ENCODE results near the gene TENT4A. TPM values are rescaled to one million over a fixed set of nuclear protein-coding genes. Genes with fewer than 3 reads are reported as not detected.
A peak's percentile ranks its signal among the peaks of the same experiment; 100 is the strongest.

The TENT4A gene
- total and polyA plus RNA-seq, 2 of the 13 experiments (the other 11 are each of a cell fraction or from before 2014, with no cell fraction given), result 6.3 to 13.3 TPM

GRCh38 chr5:6686915-6687409, 26.3 kb upstream of the TENT4A start (continued):
- TF ChIP-seq FOXA1 (IDR thresholded peaks at IDR 0.05), result no peak
- TF ChIP-seq FOXA1 (CRISPR knock-in tag; IDR thresholded peaks at IDR 0.05), result no peak
- TF ChIP-seq, protein P1, sequence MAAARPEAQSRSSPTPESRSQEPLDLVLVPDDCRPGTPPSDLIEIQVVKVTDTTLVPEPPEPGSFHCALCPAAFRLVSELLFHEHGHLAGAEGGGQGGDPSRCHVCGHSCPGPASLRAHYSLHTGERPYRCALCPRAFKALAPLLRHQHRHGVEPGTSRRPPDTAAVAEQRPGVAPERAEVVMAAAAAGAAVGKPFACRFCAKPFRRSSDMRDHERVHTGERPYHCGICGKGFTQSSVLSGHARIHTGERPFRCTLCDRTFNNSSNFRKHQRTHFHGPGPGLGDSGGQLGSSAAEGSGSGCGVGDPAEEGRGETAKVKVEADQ (CRISPR knock-in tag; IDR thresholded peaks at IDR 0.05; ENCODE audit: borderline replicate concordance), result no peak
- no peak for TF ChIP-seq ZBTB7A (CRISPR knock-in tag; IDR thresholded peaks at IDR 0.05)
- no peak for TF ChIP-seq ARNT2 (CRISPR knock-in tag; IDR thresholded peaks at IDR 0.05; ENCODE audit: low read depth)
- 0 out of 2 replicates have a peak, but pooled peaks have one; percentile 44 for TF ChIP-seq KLF9 (CRISPR knock-in tag; IDR thresholded peaks at IDR 0.05; ENCODE audit: low read depth)
- TF ChIP-seq RFX1 (IDR thresholded peaks at IDR 0.05), result no peak
- no peak for TF ChIP-seq ZBTB42 (CRISPR knock-in tag; IDR thresholded peaks at IDR 0.05)
- no peak for TF ChIP-seq ZNF20 (CRISPR knock-in tag; IDR thresholded peaks at IDR 0.05)
- TF ChIP-seq, protein P2, sequence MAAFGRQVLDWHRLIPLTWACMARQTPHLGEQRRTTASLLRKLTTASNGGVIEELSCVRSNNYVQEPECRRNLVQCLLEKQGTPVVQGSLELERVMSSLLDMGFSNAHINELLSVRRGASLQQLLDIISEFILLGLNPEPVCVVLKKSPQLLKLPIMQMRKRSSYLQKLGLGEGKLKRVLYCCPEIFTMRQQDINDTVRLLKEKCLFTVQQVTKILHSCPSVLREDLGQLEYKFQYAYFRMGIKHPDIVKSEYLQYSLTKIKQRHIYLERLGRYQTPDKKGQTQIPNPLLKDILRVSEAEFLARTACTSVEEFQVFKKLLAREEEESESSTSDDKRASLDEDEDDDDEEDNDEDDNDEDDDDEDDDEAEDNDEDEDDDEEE (CRISPR knock-in tag; IDR thresholded peaks at IDR 0.05), result no peak
- TF ChIP-seq MEIS2 (CRISPR knock-in tag; IDR thresholded peaks at IDR 0.05), result no peak
- no peak for TF ChIP-seq PHF21A (CRISPR knock-in tag; IDR thresholded peaks at IDR 0.05)
- TF ChIP-seq KDM1A (CRISPR knock-in tag; IDR thresholded peaks at IDR 0.05), result no peak
- TF ChIP-seq YY1 (IDR thresholded peaks at IDR 0.05; ENCODE audit: insufficient read depth, insufficient replicate concordance, low read depth, low read length), result no peak
- TF ChIP-seq TIGD3 (CRISPR knock-in tag; IDR thresholded peaks at IDR 0.05; ENCODE audit: borderline replicate concordance), result no peak
- TF ChIP-seq ZFP82 (CRISPR knock-in tag; IDR thresholded peaks at IDR 0.05; ENCODE audit: borderline replicate concordance), result no peak
- no peak for TF ChIP-seq CHCHD3 (CRISPR knock-in tag; IDR thresholded peaks at IDR 0.05)
- TF ChIP-seq CBX1 (IDR thresholded peaks at IDR 0.05; ENCODE audit: low read depth), result no peak
- TF ChIP-seq SCMH1 (CRISPR knock-in tag; IDR thresholded peaks at IDR 0.05; ENCODE audit: borderline replicate concordance), result no peak
- peak; percentile 92; the same call in 1 of the 2 replicates for TF ChIP-seq ZBTB49 (CRISPR knock-in tag; IDR thresholded peaks at IDR 0.05; ENCODE audit: borderline replicate concordance)
- no peak for TF ChIP-seq NCOA5 (CRISPR knock-in tag; IDR thresholded peaks at IDR 0.05)
- TF ChIP-seq ZNF101 (CRISPR knock-in tag; IDR thresholded peaks at IDR 0.05; ENCODE audit: borderline replicate concordance, low read depth), result no peak
- no peak for TF ChIP-seq ZNF747 (CRISPR knock-in tag; IDR thresholded peaks at IDR 0.05; ENCODE audit: borderline replicate concordance)
- TF ChIP-seq BATF2 (CRISPR knock-in tag; IDR thresholded peaks at IDR 0.05), result no peak
- no peak for TF ChIP-seq HMGA1 (CRISPR knock-in tag; conservative IDR thresholded peaks at IDR 0.05)
- TF ChIP-seq ZNF552 (CRISPR knock-in tag; IDR thresholded peaks at IDR 0.05; ENCODE audit: borderline replicate concordance), result no peak
- TF ChIP-seq MBD4 (IDR thresholded peaks at IDR 0.05; ENCODE audit: borderline replicate concordance, low read length), result no peak

All from HepG2 (cell line).